OCI-LY7 (cell line): ENCODE measurements around the gene CWC22.

Experiments
- EZH2phosphoT487 ChIP-seq: fragments of 200-600 bp; sonication (generic); IDR thresholded peaks from 2 replicates; pipeline ENCODE4 v1.6.1; 2018; ENCODE audit warnings: low read depth, borderline replicate concordance, mild to moderate bottlenecking, mixed run types, antibody characterized with exemption, low read length, moderate library complexity, mixed read lengths
- TF ChIP-seq, protein P1 (sequence below): fragments of 200-600 bp; sonication (generic); conservative IDR thresholded peaks from 2 replicates; pipeline ENCODE4 v1.5.1; 2014; ENCODE audit warnings: mild to moderate bottlenecking, antibody characterized with exemption, low read length, moderate library complexity, mixed read lengths

DNA sequence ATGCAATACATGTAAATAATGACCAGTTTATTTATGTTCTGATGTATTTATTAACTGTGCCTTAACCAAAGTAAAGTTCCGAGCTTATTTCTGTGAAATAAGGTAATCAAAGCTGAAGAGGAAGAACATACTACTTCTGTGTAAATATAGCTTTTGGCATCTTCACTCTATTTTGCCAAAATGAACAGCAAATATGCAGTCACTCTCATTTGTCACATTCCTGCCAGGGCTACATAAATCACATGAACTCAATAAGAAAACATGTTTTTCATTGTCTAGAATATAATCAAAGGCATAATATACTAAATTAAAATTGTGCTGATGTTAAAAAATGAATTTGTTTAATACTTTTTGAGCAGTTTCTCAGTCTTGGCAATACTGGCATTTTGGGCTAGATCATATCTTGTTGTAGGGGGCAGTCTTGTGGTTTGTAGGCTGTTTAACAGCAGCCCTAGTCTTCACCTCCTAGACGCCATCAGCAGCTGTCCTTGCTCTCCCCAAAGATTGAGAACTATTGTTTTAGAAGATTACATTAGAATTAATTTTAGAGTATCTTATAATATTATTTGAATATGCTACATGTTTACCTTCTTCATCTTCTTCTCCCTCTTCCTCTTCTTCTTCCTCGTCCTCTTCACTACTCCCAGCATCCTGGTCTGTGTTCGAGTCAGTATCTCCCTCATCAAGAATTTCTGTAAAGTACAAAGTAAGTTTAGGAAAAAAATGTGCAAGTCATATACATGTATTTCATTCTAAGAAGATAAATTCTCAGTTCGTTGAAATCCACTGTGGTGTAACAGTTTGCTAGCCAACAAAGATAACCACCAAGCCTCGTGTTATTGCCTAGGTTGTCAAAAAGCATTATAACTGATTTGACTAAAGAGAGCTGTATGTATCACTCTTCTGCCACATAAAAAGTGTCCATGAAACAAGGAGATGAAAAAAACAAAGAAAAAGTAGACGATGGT, 41.5 kb downstream of the CWC22 start:
- TF ChIP-seq, protein P1, sequence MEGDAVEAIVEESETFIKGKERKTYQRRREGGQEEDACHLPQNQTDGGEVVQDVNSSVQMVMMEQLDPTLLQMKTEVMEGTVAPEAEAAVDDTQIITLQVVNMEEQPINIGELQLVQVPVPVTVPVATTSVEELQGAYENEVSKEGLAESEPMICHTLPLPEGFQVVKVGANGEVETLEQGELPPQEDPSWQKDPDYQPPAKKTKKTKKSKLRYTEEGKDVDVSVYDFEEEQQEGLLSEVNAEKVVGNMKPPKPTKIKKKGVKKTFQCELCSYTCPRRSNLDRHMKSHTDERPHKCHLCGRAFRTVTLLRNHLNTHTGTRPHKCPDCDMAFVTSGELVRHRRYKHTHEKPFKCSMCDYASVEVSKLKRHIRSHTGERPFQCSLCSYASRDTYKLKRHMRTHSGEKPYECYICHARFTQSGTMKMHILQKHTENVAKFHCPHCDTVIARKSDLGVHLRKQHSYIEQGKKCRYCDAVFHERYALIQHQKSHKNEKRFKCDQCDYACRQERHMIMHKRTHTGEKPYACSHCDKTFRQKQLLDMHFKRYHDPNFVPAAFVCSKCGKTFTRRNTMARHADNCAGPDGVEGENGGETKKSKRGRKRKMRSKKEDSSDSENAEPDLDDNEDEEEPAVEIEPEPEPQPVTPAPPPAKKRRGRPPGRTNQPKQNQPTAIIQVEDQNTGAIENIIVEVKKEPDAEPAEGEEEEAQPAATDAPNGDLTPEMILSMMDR, result no peak
- no peak for TF ChIP-seq EZH2phosphoT487
